GM23338 (cell line): ENCODE measurements around the gene MPRIP. TPM values are rescaled to one million over a fixed set of nuclear protein-coding genes. Genes with fewer than 3 reads are reported as not detected.

Experiments used
- polyA plus RNA-seq: library from polyadenylated mRNA; unstranded; fragments of >200 nt; fragmentation: Nextera tagmentation; extraction: Ambion mirVana; gene quantifications from 2 replicates; pipeline ENCODE4 v1.2.1, GENCODE V29; 2016
- total RNA-seq: library from RNA; depleted of rRNA; stranded (reverse); fragments of >200 nt; shearing (Covaris generic); gene quantifications from 2 replicates; pipeline ENCODE4 v1.2.3, GENCODE V29; 2014
- TF ChIP-seq, protein P1 (sequence below): fragments of 250-450 bp; sonication (Bioruptor Pico); IDR thresholded peaks from 2 replicates; pipeline ENCODE4 v1.5.0; 2020; ENCODE audit warnings: mild to moderate bottlenecking, moderate library complexity
- TF ChIP-seq, protein P2 (sequence below): IDR thresholded peaks from one replicate; pipeline ENCODE4 v1.6.1; 2018; ENCODE audit warnings: antibody characterized with exemption; ENCODE audit not compliant: unreplicated experiment

Gene MPRIP
- total and polyA plus RNA-seq, 2 experiments from 2014 or later = 39.3 to 113 TPM

DNA sequence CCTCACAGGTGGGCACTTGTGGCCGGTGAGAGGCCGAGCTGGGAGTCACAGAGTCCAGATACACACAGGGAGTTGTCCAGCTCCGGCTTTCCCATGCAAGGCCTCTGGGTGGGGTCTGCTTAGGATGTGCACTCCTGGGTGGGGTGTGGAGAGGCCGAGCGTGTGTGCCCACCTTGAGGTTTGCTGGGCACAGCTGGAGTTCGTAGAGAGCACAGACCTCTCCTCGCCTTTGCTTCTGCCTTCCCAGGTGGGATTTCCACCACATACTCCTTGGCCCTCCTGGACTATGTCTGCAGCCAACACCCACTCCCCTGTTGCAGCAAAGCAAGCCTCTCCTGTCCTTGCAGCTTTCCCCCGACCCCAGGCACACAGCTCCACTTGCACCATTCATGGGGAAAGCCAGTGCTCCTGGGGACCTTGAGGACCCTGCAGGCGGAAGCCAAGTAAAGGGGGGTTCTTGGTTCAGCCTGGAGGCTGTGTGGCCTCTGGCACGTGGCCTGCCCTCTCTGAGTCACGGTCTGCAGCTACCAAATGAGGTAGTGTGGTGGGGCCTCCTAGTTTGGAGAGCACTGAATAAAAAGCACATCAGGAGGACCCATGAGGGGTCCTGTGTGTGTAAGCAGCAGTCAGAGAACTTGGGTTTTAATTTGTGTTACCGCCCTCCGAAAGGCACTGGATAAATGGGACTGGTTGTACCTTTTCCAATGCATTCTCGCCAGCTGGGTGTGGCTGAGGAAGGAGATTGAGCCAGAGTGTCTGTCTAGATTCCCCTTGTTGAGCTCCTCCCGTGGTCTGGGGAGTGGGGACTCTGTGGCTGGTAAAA lies 31.5 kb downstream of the MPRIP start (continued):
- TF ChIP-seq, protein P1, sequence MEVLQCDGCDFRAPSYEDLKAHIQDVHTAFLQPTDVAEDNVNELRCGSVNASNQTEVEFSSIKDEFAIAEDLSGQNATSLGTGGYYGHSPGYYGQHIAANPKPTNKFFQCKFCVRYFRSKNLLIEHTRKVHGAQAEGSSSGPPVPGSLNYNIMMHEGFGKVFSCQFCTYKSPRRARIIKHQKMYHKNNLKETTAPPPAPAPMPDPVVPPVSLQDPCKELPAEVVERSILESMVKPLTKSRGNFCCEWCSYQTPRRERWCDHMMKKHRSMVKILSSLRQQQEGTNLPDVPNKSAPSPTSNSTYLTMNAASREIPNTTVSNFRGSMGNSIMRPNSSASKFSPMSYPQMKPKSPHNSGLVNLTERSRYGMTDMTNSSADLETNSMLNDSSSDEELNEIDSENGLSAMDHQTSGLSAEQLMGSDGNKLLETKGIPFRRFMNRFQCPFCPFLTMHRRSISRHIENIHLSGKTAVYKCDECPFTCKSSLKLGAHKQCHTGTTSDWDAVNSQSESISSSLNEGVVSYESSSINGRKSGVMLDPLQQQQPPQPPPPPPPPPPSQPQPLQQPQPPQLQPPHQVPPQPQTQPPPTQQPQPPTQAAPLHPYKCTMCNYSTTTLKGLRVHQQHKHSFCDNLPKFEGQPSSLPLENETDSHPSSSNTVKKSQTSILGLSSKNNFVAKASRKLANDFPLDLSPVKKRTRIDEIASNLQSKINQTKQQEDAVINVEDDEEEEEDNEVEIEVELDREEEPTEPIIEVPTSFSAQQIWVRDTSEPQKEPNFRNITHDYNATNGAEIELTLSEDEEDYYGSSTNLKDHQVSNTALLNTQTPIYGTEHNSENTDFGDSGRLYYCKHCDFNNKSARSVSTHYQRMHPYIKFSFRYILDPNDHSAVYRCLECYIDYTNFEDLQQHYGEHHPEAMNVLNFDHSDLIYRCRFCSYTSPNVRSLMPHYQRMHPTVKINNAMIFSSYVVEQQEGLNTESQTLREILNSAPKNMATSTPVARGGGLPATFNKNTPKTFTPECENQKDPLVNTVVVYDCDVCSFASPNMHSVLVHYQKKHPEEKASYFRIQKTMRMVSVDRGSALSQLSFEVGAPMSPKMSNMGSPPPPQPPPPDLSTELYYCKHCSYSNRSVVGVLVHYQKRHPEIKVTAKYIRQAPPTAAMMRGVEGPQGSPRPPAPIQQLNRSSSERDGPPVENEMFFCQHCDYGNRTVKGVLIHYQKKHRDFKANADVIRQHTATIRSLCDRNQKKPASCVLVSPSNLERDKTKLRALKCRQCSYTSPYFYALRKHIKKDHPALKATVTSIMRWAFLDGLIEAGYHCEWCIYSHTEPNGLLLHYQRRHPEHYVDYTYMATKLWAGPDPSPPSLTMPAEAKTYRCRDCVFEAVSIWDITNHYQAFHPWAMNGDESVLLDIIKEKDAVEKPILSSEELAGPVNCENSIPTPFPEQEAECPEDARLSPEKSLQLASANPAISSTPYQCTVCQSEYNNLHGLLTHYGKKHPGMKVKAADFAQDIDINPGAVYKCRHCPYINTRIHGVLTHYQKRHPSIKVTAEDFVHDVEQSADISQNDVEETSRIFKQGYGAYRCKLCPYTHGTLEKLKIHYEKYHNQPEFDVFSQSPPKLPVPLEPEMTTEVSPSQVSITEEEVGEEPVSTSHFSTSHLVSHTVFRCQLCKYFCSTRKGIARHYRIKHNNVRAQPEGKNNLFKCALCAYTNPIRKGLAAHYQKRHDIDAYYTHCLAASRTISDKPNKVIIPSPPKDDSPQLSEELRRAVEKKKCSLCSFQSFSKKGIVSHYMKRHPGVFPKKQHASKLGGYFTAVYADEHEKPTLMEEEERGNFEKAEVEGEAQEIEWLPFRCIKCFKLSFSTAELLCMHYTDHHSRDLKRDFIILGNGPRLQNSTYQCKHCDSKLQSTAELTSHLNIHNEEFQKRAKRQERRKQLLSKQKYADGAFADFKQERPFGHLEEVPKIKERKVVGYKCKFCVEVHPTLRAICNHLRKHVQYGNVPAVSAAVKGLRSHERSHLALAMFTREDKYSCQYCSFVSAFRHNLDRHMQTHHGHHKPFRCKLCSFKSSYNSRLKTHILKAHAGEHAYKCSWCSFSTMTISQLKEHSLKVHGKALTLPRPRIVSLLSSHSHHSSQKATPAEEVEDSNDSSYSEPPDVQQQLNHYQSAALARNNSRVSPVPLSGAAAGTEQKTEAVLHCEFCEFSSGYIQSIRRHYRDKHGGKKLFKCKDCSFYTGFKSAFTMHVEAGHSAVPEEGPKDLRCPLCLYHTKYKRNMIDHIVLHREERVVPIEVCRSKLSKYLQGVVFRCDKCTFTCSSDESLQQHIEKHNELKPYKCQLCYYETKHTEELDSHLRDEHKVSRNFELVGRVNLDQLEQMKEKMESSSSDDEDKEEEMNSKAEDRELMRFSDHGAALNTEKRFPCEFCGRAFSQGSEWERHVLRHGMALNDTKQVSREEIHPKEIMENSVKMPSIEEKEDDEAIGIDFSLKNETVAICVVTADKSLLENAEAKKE (CRISPR knock-in tag) = no peak
- TF ChIP-seq, protein P2, sequence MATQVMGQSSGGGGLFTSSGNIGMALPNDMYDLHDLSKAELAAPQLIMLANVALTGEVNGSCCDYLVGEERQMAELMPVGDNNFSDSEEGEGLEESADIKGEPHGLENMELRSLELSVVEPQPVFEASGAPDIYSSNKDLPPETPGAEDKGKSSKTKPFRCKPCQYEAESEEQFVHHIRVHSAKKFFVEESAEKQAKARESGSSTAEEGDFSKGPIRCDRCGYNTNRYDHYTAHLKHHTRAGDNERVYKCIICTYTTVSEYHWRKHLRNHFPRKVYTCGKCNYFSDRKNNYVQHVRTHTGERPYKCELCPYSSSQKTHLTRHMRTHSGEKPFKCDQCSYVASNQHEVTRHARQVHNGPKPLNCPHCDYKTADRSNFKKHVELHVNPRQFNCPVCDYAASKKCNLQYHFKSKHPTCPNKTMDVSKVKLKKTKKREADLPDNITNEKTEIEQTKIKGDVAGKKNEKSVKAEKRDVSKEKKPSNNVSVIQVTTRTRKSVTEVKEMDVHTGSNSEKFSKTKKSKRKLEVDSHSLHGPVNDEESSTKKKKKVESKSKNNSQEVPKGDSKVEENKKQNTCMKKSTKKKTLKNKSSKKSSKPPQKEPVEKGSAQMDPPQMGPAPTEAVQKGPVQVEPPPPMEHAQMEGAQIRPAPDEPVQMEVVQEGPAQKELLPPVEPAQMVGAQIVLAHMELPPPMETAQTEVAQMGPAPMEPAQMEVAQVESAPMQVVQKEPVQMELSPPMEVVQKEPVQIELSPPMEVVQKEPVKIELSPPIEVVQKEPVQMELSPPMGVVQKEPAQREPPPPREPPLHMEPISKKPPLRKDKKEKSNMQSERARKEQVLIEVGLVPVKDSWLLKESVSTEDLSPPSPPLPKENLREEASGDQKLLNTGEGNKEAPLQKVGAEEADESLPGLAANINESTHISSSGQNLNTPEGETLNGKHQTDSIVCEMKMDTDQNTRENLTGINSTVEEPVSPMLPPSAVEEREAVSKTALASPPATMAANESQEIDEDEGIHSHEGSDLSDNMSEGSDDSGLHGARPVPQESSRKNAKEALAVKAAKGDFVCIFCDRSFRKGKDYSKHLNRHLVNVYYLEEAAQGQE = no peak
